GM23338 (cell line): ENCODE measurements around the gene UBAP1L. TPM values are rescaled to one million over a fixed set of nuclear protein-coding genes. Genes with fewer than 3 reads are reported as not detected.

Source experiments
- ATAC-seq: fragments of 200-7000 bp; cut with Tn5 transposase; 3 replicates; pipeline ENCODE4 v1.9.1; 2020
- DNase-seq: peaks from one replicate; pipeline ENCODE4 v3.0.0-alpha.2; 2015; ENCODE audit warnings: low spot score
- H2AFZ ChIP-seq: fragments of 200-600 bp; sonication (generic); 2 replicates; pipeline ENCODE4 v1.8.0; 2016; ENCODE audit warnings: antibody characterized with exemption, mild to moderate bottlenecking, moderate library complexity
- H3F3A ChIP-seq: fragments of 200-600 bp; sonication (generic); replicated peaks from 2 replicates; pipeline ENCODE4 v1.8.0; 2017; ENCODE audit warnings: antibody characterized with exemption, mixed run types, low read depth
- H3K27ac ChIP-seq: fragments of 200-600 bp; sonication (generic); 2 replicates; pipeline ENCODE4 v1.6.1; 2016; ENCODE audit warnings: low read depth
- H3K27me3 ChIP-seq: fragments of 200-600 bp; sonication (generic); 2 replicates; pipeline ENCODE4 v1.8.0; 2016; ENCODE audit warnings: mild to moderate bottlenecking, mixed run types, moderate library complexity; ENCODE audit not compliant: insufficient read depth
- H3K36me3 ChIP-seq: fragments of 200-600 bp; sonication (generic); 2 replicates; pipeline ENCODE4 v1.8.0; 2016; ENCODE audit warnings: mild to moderate bottlenecking; ENCODE audit not compliant: insufficient read depth
- H3K4me1 ChIP-seq: fragments of 200-600 bp; sonication (generic); 2 replicates; pipeline ENCODE4 v1.8.0; 2016; ENCODE audit warnings: mild to moderate bottlenecking, moderate library complexity; ENCODE audit not compliant: insufficient read depth
- H3K4me2 ChIP-seq: fragments of 200-600 bp; sonication (generic); 2 replicates; pipeline ENCODE4 v1.7.1; 2017; ENCODE audit warnings: mixed run types
- H3K4me3 ChIP-seq: fragments of 200-600 bp; sonication (generic); 2 replicates; pipeline ENCODE4 v1.6.1; 2016; ENCODE audit warnings: mixed run types
- H3K79me2 ChIP-seq: fragments of 200-600 bp; sonication (generic); replicated peaks from 2 replicates; pipeline ENCODE4 v1.8.0; 2017; ENCODE audit warnings: mild to moderate bottlenecking; ENCODE audit not compliant: insufficient read depth
- H3K9me2 ChIP-seq: fragments of 200-600 bp; sonication (generic); 2 replicates; pipeline ENCODE4 v1.8.0; 2017; ENCODE audit not compliant: insufficient read depth
- H4K20me1 ChIP-seq: fragments of 200-600 bp; sonication (generic); replicated peaks from 2 replicates; pipeline ENCODE4 v1.8.0; 2017; ENCODE audit warnings: mild to moderate bottlenecking; ENCODE audit not compliant: insufficient read depth
- H3K27ac Mint-ChIP-seq: 2 replicates; pipeline ENCODE4 v1.8.0; 2020; ENCODE audit warnings: inconsistent platforms, mild to moderate bottlenecking, moderate library complexity, mixed read lengths
- H3K27me3 Mint-ChIP-seq: 3 replicates; pipeline ENCODE4 v1.8.0; 2022; ENCODE audit warnings: low read depth, mild to moderate bottlenecking, moderate library complexity, mixed read lengths, inconsistent platforms; ENCODE audit not compliant: insufficient read depth, poor library complexity
- H3K36me3 Mint-ChIP-seq: 3 replicates; pipeline ENCODE4 v1.8.0; 2021; ENCODE audit warnings: low read depth, mild to moderate bottlenecking, inconsistent platforms, moderate library complexity, mixed read lengths
- H3K4me1 Mint-ChIP-seq: 3 replicates; pipeline ENCODE4 v1.8.0; 2020; ENCODE audit warnings: mild to moderate bottlenecking, inconsistent platforms, mixed read lengths
- H3K4me3 Mint-ChIP-seq: 3 replicates; pipeline ENCODE4 v1.8.0; 2021; ENCODE audit warnings: moderate library complexity, mild to moderate bottlenecking, inconsistent platforms, mixed read lengths
- H3K9me3 Mint-ChIP-seq: 3 replicates; pipeline ENCODE4 v1.8.0; 2020; ENCODE audit warnings: moderate library complexity, mild to moderate bottlenecking, inconsistent platforms, mixed read lengths
- CREB1 ChIP-seq: fragments of 250-450 bp; sonication (Bioruptor Pico); IDR thresholded peaks from 2 replicates; pipeline ENCODE4 v1.5.0; 2020; ENCODE audit warnings: low read depth, mild to moderate bottlenecking, moderate library complexity
- EZH2 ChIP-seq: fragments of 200-600 bp; sonication (generic); IDR thresholded peaks from one replicate; pipeline ENCODE4 v1.8.0; 2017; ENCODE audit warnings: antibody characterized with exemption, mild to moderate bottlenecking, low read depth; ENCODE audit not compliant: unreplicated experiment
- JUNB ChIP-seq: IDR thresholded peaks from one replicate; pipeline ENCODE4 v1.6.1; 2016; ENCODE audit warnings: antibody characterized with exemption; ENCODE audit not compliant: unreplicated experiment
- NANOG ChIP-seq: IDR thresholded peaks from 2 replicates; pipeline ENCODE4 v1.6.1; 2016; ENCODE audit warnings: antibody characterized with exemption, borderline replicate concordance
- POLR2AphosphoS5 ChIP-seq: IDR thresholded peaks from 2 replicates; pipeline ENCODE4 v1.6.1; 2016; ENCODE audit warnings: antibody characterized with exemption, low read depth
- ZNF114 ChIP-seq: fragments of 250-450 bp; sonication (Bioruptor Pico); IDR thresholded peaks from 2 replicates; pipeline ENCODE4 v1.5.0; 2020; ENCODE audit warnings: mild to moderate bottlenecking, moderate library complexity
- polyA plus RNA-seq: library from polyadenylated mRNA; unstranded; fragments of >200 nt; fragmentation: Nextera tagmentation; extraction: Ambion mirVana; gene quantifications from 2 replicates; pipeline ENCODE4 v1.2.1, GENCODE V29; 2016
- total RNA-seq: library from RNA; depleted of rRNA; stranded (reverse); fragments of >200 nt; shearing (Covaris generic); gene quantifications from 2 replicates; pipeline ENCODE4 v1.2.3, GENCODE V29; 2014
- TF ChIP-seq, protein P1 (sequence below): IDR thresholded peaks from 2 replicates; pipeline ENCODE4 v1.6.1; 2016; ENCODE audit warnings: antibody characterized with exemption
- TF ChIP-seq, protein P2 (sequence below), 2 experiments: fragments of 200-600 bp in 1 of 2; sonication (generic) in 1 of 2; conservative IDR thresholded peaks; 2 replicates each; pipeline versions ENCODE4 v1.5.1 to v1.6.1; 2016 to 2017; ENCODE audit warnings: antibody characterized with exemption in 2 of 2, low read depth in 2 of 2, mild to moderate bottlenecking in 2 of 2, moderate library complexity in 1 of 2

Gene UBAP1L
- total and polyA plus RNA-seq, 2 experiments from 2014 or later: 0.53 to 1.5 TPM

DNA sequence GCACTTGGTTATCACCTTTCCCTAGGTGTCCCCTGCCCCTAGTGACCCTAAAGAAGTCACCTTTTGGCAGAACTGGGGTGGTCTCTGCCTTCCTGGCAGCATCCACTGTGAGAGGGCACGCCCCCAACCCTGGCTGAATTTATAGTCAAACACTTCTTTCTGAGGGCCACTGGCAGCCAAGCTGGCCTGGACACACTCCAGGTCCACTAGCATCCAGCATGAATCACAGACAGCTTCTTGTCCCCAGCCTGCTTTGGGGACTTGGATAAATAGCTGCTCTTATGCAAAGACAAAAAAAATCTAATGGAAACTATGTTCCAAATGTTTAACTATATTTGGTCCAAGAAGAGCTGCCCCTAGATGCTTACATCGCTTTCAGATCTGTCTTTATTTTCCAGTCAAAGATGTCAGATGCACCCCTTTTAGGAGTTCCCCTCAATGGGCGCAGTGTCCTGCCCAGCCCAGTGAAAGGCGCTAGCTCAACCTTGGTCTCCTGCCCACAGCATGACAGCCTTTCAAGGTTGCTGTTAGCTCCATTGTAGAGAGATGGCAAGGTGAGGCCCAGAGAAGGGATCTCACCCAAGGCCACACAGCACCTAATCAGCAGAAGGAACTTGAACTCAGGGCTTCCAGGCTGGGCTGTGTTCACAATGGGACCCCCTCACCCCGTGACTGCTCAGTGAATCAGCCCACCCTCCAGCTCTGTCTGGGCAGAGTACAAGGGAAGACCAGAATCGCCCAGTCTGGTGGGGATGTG lies 54.2 kb downstream of the UBAP1L start:
- DNase-seq: no peak
- H3K9me2 ChIP-seq: no peaks in the 10 kb centered on the region
- H3K4me3 ChIP-seq: no peak overlapping the region
- peaks cover 5% of the 10 kb centered on the region for H3K4me1 ChIP-seq
- H3K27me3 ChIP-seq: no peaks in the 10 kb centered on the region
- no peaks in the 10 kb centered on the region for H3K36me3 ChIP-seq
- H3K27me3 Mint-ChIP-seq: peaks cover 7% of the 10 kb centered on the region
- H3K9me3 Mint-ChIP-seq: no peaks in the 10 kb centered on the region
- H3K79me2 ChIP-seq: no peaks in the 10 kb centered on the region
- H3K4me3 Mint-ChIP-seq: no peak overlapping the region
- TF ChIP-seq, protein P1, sequence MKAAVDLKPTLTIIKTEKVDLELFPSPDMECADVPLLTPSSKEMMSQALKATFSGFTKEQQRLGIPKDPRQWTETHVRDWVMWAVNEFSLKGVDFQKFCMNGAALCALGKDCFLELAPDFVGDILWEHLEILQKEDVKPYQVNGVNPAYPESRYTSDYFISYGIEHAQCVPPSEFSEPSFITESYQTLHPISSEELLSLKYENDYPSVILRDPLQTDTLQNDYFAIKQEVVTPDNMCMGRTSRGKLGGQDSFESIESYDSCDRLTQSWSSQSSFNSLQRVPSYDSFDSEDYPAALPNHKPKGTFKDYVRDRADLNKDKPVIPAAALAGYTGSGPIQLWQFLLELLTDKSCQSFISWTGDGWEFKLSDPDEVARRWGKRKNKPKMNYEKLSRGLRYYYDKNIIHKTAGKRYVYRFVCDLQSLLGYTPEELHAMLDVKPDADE: no peak
- TF ChIP-seq, protein P2, sequence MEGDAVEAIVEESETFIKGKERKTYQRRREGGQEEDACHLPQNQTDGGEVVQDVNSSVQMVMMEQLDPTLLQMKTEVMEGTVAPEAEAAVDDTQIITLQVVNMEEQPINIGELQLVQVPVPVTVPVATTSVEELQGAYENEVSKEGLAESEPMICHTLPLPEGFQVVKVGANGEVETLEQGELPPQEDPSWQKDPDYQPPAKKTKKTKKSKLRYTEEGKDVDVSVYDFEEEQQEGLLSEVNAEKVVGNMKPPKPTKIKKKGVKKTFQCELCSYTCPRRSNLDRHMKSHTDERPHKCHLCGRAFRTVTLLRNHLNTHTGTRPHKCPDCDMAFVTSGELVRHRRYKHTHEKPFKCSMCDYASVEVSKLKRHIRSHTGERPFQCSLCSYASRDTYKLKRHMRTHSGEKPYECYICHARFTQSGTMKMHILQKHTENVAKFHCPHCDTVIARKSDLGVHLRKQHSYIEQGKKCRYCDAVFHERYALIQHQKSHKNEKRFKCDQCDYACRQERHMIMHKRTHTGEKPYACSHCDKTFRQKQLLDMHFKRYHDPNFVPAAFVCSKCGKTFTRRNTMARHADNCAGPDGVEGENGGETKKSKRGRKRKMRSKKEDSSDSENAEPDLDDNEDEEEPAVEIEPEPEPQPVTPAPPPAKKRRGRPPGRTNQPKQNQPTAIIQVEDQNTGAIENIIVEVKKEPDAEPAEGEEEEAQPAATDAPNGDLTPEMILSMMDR (conservative IDR thresholded peaks at IDR 0.05; ENCODE audit: low read depth in 2 of 2): peak; percentile 15 to 41; a peak in 3 of 4 replicates
- no peaks in the 10 kb centered on the region for H3F3A ChIP-seq
- H3K27ac Mint-ChIP-seq: no peak overlapping the region
- H2AFZ ChIP-seq: no peak overlapping the region
- H4K20me1 ChIP-seq: 0 out of 2 replicates have a peak, but pooled peaks cover 2% of the 10 kb centered on the region
- peaks cover 6% of the 10 kb centered on the region; the same call in 2 of the 3 replicates for H3K4me1 Mint-ChIP-seq
- ATAC-seq: peak; percentile 37; the same call in 2 of the 3 replicates
- peaks cover 2% of the 10 kb centered on the region; the same call in 1 of the 3 replicates for H3K36me3 Mint-ChIP-seq
- no peak overlapping the region for H3K27ac ChIP-seq
- no peak overlapping the region for H3K4me2 ChIP-seq

DNA sequence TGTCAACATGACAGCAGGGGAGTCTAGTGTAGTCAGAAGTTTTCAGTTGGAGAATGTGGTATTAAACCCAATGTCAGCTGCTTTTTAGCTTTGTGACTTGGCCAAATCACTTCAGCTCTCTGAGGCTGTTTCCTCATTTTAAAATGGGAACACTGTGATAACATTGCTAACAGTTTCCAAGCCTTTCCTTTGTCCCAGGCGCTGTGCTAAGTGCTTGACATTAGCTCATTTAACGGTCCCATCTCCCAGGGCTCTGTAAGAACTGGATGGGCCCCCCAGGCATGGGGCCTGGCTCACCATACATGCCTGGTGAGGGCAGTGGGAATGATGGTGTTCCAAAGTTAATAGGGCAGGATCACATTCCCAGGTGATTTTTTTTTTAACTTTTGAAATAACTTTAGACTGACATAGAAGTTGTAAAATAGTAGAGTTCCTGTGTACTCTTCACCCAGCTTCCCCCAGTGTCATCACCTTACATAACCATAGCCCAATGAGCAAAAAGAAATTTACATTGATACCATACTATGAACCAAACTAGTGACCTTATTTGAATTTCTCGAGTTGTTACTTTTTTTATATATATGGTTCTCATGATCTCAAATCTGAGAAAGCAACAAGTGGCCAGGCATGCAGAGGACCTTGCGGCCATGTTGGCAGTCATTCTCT lies 54.9 kb downstream of the UBAP1L start:
- Mint-ChIP-seq H3K9me3 (no peaks in the 10 kb centered on the region), H3K27me3 (peaks cover 5% of the 10 kb centered on the region), H3K4me3 (no peak overlapping the region), H3K4me1 (no peaks in the 10 kb centered on the region; the same call in 2 of the 3 replicates), H3K27ac (no peak overlapping the region), H3K36me3 (peaks cover 2% of the 10 kb centered on the region; the same call in 1 of the 3 replicates)
- H3F3A ChIP-seq: no peaks in the 10 kb centered on the region
- no peak overlapping the region for H2AFZ ChIP-seq
- no peak overlapping the region for H3K4me3 ChIP-seq
- peaks cover under 1% of the 10 kb centered on the region for H3K4me1 ChIP-seq
- H3K36me3 ChIP-seq: no peaks in the 10 kb centered on the region
- ATAC-seq: no peak
- no peak overlapping the region for H3K4me2 ChIP-seq
- DNase-seq: no peak
- H4K20me1 ChIP-seq: no peaks in the 10 kb centered on the region
- no peaks in the 10 kb centered on the region for H3K9me2 ChIP-seq
- no peaks in the 10 kb centered on the region for H3K27me3 ChIP-seq
- no peak for TF ChIP-seq NANOG
- no peaks in the 10 kb centered on the region for H3K79me2 ChIP-seq
- H3K27ac ChIP-seq: no peak overlapping the region

DNA sequence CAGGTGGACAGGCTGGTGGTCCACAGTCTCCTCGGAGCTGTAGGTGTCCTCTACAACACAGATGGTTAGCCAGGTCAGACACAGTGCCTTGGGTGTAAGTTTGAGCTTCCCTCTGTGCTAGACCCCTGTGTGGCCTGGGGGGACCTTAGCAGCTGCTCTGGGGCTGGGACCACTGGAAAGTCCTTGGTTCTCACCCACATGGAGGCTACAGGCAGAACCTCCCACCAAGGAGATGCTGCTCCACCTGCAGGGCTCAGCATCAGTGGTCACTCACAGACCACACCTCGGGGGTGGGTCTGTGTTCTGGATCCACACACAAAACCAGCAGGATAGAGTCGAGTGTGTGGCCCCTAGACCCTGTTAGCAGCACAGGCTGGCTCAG lies 55.6 kb downstream of the UBAP1L start:
- no peak overlapping the region for H3K27ac ChIP-seq
- Mint-ChIP-seq H3K27ac (no peak overlapping the region), H3K9me3 (no peaks in the 10 kb centered on the region), H3K36me3 (peaks cover 2% of the 10 kb centered on the region; the same call in 1 of the 3 replicates), H3K4me3 (no peak overlapping the region), H3K4me1 (no peaks in the 10 kb centered on the region; the same call in 2 of the 3 replicates), H3K27me3 (peaks cover 4% of the 10 kb centered on the region)
- no peak overlapping the region for H2AFZ ChIP-seq
- no peaks in the 10 kb centered on the region for H3K79me2 ChIP-seq
- ATAC-seq (no peak), DNase-seq (no peak)
- H3K27me3 ChIP-seq: no peaks in the 10 kb centered on the region
- no peak for TF ChIP-seq JUNB
- no peak for TF ChIP-seq EZH2
- no peak for TF ChIP-seq POLR2AphosphoS5
- no peak for TF ChIP-seq ZNF114 (CRISPR knock-in tag)
- no peak for TF ChIP-seq CREB1
- no peaks in the 10 kb centered on the region for H3K4me1 ChIP-seq
- H3F3A ChIP-seq: no peaks in the 10 kb centered on the region
- no peaks in the 10 kb centered on the region for H3K9me2 ChIP-seq
- no peaks in the 10 kb centered on the region for H3K36me3 ChIP-seq
- H4K20me1 ChIP-seq: no peaks in the 10 kb centered on the region
- no peak overlapping the region for H3K4me2 ChIP-seq
- no peak overlapping the region for H3K4me3 ChIP-seq
